M059J (cell line): ENCODE results near the gene OR10A2. TPM values are rescaled to one million over a fixed set of nuclear protein-coding genes. Genes with fewer than 3 reads are reported as not detected.
A peak's percentile ranks its signal among the peaks of the same experiment; 100 is the strongest.
"Not testable (repeated sequence)": the region's sequence is repeated elsewhere in the genome, so short reads cannot be mapped to it uniquely, and the experiment has no call there.

ENCODE experiments used
- DNase-seq: peaks from one replicate; pipeline ENCODE4 v3.0.0-alpha.2; 2012; ENCODE audit warnings: low read depth
- total RNA-seq: library from RNA; depleted of rRNA; stranded (reverse); fragments of >200 nt; shearing (Covaris generic); gene quantifications from 2 replicates; pipeline ENCODE4 v1.2.3, GENCODE V29; 2014; rRNA removed

The OR10A2 gene, protein sequence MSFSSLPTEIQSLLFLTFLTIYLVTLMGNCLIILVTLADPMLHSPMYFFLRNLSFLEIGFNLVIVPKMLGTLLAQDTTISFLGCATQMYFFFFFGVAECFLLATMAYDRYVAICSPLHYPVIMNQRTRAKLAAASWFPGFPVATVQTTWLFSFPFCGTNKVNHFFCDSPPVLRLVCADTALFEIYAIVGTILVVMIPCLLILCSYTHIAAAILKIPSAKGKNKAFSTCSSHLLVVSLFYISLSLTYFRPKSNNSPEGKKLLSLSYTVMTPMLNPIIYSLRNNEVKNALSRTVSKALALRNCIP
- total RNA-seq, result not detected in 2 replicates

DNA sequence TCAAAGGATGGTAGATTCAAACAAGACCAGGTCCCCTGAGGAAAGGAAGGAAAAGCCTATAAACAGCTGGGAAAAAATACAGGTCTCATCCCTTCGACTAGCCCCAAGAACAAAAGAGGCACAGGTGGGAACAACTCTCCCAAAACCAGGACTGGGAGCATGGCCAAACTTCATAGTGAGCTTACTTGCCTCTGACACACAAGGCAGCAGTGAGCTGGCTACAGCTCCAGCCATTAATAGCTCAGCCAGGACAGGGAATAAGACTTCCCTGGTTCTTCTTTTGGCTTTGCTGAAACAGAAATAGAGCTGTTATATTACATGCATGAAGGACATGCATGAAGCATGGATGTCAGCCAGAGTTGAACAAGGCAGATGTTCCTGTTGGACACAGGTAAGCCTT lies at the start of gene OR10A2:
TSS of gene OR10A2 (plus strand) at position 97 of the 400 bp plus-strand sequence. CDS start 6,698 bp downstream, outside the sequence.
- DNase-seq, result no peak

DNA sequence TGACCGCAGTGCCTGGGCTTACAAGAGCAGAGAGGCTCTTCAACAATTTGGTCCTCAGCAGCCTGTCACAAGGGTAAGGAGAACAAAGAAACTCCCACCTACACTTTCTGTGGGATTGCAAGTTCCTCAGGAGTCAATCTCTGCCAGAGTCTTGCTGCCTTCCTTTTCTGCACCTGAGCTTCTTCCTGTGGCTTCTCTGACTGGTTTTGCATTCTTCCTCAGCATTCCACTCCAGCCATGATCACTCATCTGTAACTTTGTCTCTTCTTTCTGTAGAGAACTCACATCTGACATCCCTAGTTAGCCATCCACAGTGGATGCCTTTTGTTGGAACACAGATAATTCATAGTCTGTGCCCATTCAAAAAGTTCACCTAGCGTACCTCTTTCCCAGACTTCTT lies 49.2 kb upstream of the OR10A2 start:
- DNase-seq, result no peak

DNA sequence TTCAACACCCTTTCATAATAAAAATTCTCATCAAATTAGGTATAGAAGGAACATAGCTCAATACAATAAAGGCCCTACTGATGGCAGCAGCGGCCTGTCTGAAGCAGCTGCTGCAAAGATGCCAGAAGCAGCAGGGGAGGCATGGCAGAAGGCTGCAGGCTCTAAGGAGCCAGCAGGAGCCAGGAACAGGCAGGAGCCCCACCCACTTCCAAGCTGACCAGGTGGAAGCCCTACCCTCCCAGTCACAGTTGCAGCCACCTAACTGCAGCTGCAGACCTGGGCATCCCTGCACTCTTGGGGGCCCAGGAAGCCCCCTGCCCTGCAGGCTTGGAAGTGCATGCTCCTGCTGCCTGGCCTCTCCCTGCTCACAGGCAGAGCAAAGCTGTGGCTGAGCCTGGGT lies 45.2 kb upstream of the OR10A2 start:
- no peak for DNase-seq

DNA sequence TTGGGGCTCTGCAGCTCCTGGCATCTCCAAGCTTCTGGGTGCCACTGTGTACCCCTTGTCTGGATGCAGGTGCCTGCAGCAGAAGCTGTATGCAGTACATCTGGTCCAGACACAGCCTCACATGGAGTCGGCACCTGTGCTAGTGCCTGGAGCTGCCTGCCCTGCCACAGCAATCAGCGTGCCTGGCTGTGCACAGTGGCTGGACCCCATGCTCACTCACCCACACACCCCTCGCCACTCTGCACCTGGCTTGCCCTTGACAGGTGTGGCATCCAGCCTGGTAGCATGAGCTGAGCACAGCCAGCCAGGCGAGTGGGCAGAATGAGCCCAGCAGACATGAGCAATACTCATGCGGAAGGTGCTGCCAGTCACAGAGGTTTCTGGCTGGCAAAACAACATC lies 43.9 kb upstream of the OR10A2 start:
- no peak for DNase-seq

DNA sequence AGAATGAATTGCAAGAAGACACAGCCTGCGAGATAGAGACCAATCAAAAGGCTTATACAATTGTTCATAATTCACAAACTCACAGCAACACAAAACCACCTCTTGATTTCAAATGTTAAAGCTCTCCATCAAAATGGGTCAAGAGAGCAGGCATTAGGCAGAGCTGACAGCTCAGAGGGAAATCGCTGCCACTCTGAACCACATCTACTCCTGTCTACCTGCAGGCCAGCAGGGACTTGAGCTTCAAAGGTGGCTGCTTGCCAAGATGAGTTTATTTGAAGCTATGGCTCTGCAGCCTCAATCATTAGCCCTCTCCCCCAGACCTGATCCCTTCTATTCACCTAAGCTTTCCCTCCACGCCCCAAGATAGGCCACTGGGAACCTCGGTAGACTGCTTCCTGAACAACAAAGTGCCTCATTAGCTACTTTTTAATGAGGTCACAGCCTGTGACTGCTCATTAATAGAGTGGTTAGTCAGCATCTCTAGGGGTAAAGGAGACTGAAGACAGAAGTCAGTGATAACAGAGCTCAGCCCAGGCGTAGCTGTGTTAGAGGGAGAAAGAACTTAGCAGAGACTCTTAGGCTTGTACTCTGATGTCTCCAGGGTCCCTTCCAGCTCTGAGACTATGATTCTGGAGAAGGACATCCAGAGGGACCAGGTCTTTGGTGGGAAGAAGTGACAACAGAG lies 38.6 kb upstream of the OR10A2 start:
- peak; percentile 5 for DNase-seq

DNA sequence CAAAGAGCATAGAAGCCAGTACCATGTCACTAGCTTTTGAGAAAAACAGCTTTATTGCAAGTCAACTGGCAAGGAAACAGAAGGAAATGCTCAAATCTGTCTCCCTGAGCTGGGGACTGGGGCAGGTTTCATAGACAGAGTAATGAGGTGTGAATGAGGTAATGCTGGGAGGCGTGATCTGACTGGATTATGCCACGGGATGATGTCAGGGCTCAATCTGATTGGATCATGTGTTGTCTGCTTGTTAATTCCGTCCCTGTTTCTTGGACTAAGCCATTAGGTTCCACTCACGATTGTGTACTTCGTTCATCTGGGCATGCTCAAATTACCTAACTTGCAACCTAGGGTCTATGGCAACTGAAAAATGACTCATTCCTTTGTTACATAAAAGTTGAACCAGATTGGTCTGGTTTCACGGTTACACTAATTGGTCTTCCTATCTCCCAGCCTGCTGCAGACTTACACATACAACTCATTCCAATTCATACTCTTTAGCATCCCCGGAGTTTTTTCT lies 37.6 kb upstream of the OR10A2 start:
- peak; percentile 25 for DNase-seq

DNA sequence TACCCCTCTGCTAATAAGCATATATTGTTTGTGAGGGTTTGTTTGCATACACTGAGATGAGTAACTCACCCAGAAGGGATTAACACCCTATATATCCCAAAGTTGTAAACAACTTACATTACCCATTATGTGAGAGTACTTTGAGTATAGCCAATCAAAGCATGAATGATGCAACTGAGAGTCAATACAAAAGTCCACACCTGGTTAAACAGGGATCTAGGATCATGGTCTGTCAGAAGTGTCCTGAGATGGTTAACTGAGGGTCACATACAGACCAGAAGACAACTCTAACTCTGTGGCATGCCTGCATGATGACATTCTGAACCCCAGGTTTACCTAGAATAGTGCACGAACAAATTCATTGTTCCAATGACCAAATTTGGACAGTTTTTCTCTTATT lies 34.8 kb upstream of the OR10A2 start:
- DNase-seq, result no peak

DNA sequence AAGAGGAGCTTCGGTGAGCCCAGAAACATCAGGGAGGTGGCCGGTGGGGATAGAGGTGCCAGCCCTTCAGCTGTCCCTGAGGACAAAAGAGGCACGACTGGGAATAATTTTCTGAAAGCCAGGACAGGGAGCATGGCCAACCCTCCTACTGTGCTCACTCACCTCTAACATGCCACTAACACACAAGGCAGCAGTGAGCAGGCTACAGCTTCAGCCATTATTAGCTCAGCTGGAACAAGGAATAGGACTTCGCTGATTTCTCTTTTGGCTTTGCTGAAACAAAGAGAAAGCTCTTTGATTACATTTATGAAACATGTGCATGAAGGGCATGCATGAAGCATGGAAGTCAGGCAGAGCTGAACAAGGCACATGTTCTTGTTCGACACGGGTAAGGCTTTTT lies 29.5 kb upstream of the OR10A2 start:
- DNase-seq, result no peak

DNA sequence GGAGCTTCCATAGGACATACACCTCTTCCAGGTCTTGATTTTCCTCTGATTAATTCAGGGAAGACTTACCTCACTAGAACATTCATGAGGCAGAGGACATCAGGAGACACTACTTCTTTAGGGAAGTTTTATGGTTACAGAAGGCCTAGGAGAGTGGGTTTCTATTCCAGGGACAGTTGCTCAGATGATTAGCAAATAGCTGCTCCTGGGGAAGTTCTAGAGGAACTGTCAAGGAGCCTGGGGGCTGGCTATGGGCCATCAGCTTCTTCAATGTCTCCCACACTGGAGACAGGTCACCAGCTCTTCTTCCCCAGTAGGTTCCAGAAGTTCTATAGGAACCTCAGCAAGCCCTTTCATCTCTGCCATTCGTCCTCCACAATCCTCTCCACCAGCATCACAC lies 28.8 kb upstream of the OR10A2 start:
- no peak for DNase-seq

DNA sequence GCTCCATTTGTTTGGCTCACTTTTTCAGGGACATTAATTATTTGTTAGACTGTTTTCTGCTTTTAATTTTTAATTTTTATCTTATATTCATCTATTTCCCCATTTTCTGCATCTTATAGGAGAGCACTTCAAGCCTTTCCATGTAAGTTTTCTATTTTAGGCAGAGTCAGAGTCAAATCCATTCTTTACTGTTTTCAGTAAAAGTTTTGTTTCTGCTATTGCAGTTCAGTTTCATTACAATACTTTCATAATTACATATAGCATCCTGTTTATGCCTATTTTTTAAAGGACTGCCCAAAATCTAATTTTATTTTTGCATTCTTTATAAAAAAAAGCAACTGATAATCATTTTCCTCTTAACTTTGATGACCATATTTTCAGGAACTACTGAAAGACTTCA lies 21.2 kb upstream of the OR10A2 start:
- DNase-seq, result no peak

DNA sequence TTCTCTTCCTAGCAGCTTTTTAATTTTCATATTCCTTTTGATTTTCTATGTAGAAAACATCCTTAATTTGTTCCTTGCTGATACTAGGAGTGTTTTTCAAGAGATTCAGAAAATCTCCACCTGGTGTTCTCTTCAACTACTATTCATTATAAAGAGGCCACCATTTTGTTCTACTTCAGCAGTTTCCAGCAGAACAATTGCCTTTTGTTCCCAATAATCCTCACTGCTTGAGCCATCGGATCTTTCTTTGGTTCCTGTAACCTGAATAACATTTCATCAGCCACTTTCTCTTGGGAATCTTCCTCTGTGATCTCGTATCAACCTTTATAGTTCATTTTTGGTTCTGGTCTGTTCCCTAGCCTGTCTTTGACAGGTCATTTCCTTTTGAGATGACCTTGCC lies 19.2 kb upstream of the OR10A2 start:
- no peak for DNase-seq

DNA sequence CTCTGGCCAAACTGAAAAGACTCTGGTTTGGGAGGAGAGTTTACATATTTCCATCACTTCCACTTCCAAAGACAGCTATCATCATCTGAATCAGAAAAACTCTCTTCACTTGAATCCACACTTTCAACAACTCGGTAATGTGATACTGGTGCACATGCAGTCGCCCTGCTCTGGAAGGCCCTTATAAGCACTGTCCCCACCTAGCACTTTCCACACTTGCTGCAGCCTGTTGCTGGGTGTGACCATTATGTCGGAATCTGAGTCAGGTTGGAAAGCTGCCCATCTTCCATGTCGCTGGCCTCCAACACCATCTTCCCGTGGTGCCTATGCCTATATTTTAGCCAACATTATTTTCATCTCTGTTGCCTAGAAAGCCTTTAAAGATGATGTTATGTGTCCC lies 18.5 kb upstream of the OR10A2 start:
- DNase-seq, result peak; percentile 9

DNA sequence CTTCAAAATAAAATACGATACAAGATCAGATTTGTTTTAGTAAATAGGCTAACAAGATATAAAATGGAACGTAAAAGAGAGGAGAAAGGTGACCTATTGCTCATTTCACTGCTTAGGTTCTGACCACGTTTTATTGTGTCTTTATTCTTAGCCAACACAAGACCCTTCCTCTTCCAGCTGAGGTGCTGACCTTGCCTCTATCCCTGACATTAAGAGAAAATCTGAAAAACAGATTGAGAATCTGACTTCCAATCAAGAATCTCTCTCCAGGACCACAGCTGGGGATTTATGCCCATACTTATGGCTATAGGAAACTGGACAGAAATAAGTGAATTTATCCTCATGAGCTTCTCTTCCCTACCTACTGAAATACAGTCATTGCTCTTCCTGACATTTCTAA lies 17.5 kb upstream of the OR10A2 start, which contains the start of gene OR10A5:
TSS of gene OR10A5 (plus strand) at position 301 of the 400 bp plus-strand sequence. CDS start at position 301, 0 bp downstream.
- DNase-seq, result no peak

DNA sequence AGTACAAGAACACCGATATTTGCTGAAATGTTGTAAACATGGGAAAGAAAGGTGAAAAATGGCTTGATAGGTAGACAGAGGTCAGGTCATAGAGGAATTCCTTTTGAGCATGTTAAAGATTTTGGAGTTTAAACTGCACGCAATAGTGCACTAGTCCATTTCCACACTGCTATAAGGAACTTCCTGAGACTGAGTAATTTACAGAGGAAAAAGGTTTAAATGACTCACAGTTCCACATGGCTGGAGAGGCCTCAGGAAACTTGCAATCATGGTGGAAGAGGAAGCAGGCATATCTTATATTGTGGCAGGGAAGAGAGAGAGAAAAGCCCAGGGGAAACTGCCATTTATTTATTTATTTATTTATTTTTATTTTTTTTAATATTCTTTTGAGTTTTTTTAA lies 12.3 kb upstream of the OR10A2 start:
- DNase-seq, result no peak

DNA sequence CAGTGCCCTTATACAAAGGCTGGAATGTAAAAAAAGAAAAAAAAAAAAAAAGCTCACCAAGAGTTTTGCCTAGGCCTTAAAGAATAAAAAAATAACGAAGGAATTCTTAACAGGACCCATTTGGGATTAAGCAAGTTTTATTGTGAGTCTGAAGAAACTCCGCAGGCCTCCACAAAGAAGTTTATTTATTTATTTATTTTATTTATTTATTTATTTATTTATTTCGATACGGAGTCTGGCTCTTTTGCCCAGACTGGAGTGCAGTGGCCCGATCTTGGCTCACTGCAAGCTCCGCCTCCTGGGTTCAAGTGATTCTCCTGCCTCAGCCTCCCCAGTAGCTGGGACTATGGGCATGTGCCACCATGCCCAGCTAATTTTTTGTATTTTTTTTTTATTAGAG lies 8.1 kb upstream of the OR10A2 start:
- DNase-seq, result not testable (repeated sequence)

DNA sequence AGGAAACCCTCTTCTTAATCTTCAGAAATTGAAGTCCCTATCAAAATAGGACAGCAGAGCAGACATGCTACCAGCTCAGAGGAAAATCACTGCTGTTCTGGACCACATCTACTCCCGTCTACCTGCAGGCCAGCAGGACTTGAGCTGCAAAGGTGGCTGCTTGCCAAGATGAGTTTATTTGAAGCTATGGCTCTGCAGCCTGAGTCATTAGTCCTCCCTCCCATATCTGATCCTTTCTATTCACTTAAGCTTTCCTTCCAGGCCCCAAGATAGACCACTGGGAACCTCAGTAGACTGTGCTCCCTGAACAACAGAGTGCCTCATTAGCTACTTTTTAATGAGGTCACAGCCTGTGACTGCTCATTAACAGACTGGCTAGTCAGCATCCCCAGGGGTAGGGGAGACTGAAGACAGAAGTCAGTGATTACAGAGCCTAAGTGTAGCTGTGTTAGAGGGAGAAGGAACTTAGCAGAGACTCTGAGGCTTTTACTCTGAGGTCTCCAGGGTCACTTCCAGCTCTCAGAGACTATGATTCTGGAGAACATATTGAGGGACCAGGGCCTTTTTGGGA lies 6.8 kb upstream of the OR10A2 start:
- peak; percentile 45 for DNase-seq

DNA sequence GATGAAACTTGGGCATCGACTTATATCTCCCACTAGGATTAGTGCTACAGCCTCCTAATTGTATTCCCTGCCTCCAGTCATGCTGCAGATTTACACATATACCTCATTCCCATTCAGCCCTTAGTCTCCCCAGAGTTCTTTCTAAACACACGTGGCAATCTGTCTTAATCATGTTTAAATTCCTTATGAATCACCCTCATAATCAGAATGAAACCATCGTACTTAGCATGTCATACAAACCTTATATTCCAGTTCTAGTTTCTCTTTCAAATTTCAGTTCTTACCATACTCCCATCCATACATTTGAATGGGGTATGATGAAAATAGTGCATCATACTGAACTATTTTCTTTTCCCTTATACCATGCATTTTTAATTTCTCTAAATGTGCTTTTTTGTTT lies 6.0 kb upstream of the OR10A2 start:
- DNase-seq, result no peak

DNA sequence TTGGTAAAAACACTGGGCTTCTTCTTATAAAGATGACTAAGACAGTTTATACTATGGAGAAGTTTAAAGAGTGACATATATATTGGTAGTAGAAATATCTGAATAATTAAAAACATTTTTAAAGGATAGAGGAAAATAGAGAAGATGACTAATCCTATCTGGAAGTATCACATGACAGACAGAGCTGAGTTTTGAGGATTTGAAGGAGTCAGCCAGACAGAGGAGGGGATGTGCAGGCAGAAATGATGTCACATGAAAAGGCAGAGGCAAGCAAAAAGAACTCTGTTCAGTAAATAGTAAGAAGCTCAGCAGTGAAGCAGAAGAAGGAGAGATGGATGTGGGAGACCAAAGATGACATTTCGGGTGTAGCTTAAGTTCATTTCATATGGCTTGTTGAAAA lies 1.6 kb downstream of the OR10A2 start:
- no peak for DNase-seq

DNA sequence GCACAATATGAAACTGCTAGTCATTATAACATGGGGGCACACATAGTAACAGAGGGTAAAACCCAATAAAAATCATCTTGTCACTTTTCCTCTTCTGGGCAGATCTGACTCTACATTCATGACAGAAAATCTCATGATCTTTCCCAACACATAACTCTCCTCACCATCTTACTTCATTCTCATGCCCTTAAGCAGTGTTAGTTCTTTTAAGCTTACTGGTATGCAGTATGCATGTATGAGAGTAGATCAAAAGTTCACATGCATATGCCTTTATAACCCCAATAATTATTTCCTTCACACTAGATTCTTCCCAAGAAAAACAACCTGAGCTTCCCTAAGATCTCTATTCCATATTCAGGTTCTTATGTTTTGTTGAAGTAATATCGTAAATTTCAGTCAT lies 8.4 kb downstream of the OR10A2 start:
- no peak for DNase-seq

DNA sequence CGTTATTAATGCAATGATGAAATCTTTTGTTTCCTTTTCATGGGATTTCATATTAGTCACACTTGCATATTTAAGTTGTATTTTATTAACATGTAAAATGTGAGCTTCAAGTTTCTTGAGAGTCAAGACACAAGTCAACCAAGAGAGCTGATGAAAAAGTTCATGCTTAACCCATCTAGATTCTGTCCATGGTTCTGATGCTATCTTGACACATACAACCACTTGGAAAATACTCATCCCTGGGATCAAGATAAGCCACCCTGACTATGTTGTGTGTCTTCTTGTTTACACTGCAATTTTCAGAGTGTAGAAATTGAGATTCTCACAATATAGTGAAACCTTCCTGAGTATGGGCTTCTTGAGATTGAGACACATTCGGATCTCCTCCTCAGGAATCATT lies 12.9 kb downstream of the OR10A2 start:
- no peak for DNase-seq

DNA sequence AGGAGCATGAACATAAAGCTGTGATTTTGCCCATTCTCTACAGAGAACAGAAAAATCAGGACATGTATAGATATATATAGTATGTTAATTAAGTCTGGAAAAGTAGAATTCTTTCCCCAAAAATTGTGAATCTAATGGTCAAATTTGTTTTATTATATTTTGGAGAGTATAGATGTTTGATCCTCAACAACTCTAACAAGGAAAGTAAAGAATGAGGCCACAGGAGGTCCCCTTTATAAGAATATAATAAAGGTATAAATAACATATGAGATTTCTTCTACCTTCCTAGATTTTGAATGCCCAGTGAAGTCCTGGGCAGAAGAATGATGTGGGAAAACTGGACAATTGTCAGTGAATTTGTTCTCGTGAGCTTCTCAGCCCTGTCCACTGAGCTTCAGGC lies 13.5 kb downstream of the OR10A2 start, which contains the start of gene OR10A4:
TSS of gene OR10A4 (plus strand) at position 301 of the 400 bp plus-strand sequence. CDS start at position 324, 23 bp downstream.
- DNase-seq, result no peak

DNA sequence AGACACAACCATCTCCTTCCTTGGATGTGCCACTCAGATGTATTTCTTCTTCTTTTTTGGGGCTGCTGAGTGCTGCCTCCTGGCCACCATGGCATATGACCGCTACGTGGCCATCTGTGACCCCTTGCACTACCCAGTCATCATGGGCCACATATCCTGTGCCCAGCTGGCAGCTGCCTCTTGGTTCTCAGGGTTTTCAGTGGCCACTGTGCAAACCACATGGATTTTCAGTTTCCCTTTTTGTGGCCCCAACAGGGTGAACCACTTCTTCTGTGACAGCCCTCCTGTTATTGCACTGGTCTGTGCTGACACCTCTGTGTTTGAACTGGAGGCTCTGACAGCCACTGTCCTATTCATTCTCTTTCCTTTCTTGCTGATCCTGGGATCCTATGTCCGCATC lies 14.1 kb downstream of the OR10A2 start:
- no peak for DNase-seq

DNA sequence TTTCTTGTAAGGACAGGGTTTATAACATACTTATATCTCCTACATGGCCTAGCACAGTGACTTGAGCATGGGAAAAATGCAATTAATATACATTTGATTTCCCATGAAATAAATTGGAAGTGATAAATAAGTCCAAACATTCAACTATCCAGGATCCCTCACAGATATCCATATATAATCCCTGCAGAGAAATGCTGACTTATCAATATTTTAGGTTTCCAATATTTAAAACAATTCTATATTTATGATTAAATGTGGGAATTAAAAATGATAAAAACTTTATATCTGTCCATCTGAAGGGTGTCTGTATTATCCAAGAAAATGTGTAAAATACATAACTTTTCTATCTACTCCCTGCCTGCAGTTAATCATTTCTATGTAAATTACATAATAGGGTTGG lies 19.9 kb downstream of the OR10A2 start:
- no peak for DNase-seq
